ENCODE measurements around the gene PAK1.

Gene PAK1

GRCh38 chr11:77312107-77312506, 161.8 kb downstream of the PAK1 start:
- Histone ChIP-seq H3K9ac (no peak overlapping the region), H3K27ac (no peak overlapping the region)

GRCh38 chr11:77311701-77312100, 162.2 kb downstream of the PAK1 start:
- Histone ChIP-seq H3K36me3 (ENCODE audit: control insufficient read depth, insufficient read depth, low read length) (no peaks in the 10 kb centered on the region), H3K4me3 (ENCODE audit: low read depth, low read length) (no peak overlapping the region), H3K27me3 (ENCODE audit: control insufficient read depth, insufficient read depth, low read length) (no peaks in the 10 kb centered on the region), H3K9me3 (ENCODE audit: control insufficient read depth, low read length) (no peaks in the 10 kb centered on the region), H3K79me2 (no peaks in the 10 kb centered on the region), H3K4me1 (no peaks in the 10 kb centered on the region), H3K9ac (no peak overlapping the region), H3K27ac (no peak overlapping the region), H3K4me2 (ENCODE audit: low read length) (no peak overlapping the region), H2AFZ (no peak overlapping the region)
- no peak for TF ChIP-seq CTCF (IDR thresholded peaks at IDR 0.05)

More at GRCh38 chr11:77312107-77312506, 161.8 kb downstream of the PAK1 start:
- Histone ChIP-seq H3K4me3 (ENCODE audit: low read depth, low read length) (no peak overlapping the region), H3K27me3 (ENCODE audit: control insufficient read depth, insufficient read depth, low read length) (no peaks in the 10 kb centered on the region), H3K4me1 (no peaks in the 10 kb centered on the region), H2AFZ (no peak overlapping the region), H3K9me3 (ENCODE audit: control insufficient read depth, low read length) (no peaks in the 10 kb centered on the region), H3K4me2 (ENCODE audit: low read length) (no peak overlapping the region), H3K79me2 (no peaks in the 10 kb centered on the region), H3K36me3 (ENCODE audit: control insufficient read depth, insufficient read depth, low read length) (no peaks in the 10 kb centered on the region)
- TF ChIP-seq CTCF (IDR thresholded peaks at IDR 0.05) = no peak

GRCh38 chr11:77310721-77311120, 163.2 kb downstream of the PAK1 start:
- Histone ChIP-seq H3K79me2 (no peaks in the 10 kb centered on the region), H3K9ac (no peak overlapping the region), H3K27ac (no peak overlapping the region), H3K4me3 (ENCODE audit: low read depth, low read length) (no peak overlapping the region), H3K4me1 (no peaks in the 10 kb centered on the region), H3K4me2 (ENCODE audit: low read length) (no peak overlapping the region), H2AFZ (no peak overlapping the region), H3K9me3 (ENCODE audit: control insufficient read depth, low read length) (no peaks in the 10 kb centered on the region), H3K27me3 (ENCODE audit: control insufficient read depth, insufficient read depth, low read length) (no peaks in the 10 kb centered on the region), H3K36me3 (ENCODE audit: control insufficient read depth, insufficient read depth, low read length) (no peaks in the 10 kb centered on the region)
- TF ChIP-seq CTCF (IDR thresholded peaks at IDR 0.05) = no peak

- H3K27ac ChIP-seq = no peak overlapping the region
- TF ChIP-seq CTCF (IDR thresholded peaks at IDR 0.05) = no peak
- no peaks in the 10 kb centered on the region for H3K36me3 ChIP-seq (ENCODE audit: control insufficient read depth, insufficient read depth, low read length)
- H3K79me2 ChIP-seq = no peaks in the 10 kb centered on the region
- no peaks in the 10 kb centered on the region for H3K4me1 ChIP-seq
- H3K4me3 ChIP-seq (ENCODE audit: low read depth, low read length) = no peak overlapping the region
- H2AFZ ChIP-seq = no peak overlapping the region
- no peak overlapping the region for H3K4me2 ChIP-seq (ENCODE audit: low read length)
- H3K9ac ChIP-seq = no peak overlapping the region
- no peaks in the 10 kb centered on the region for H3K27me3 ChIP-seq (ENCODE audit: control insufficient read depth, insufficient read depth, low read length)
- H3K9me3 ChIP-seq (ENCODE audit: control insufficient read depth, low read length) = no peaks in the 10 kb centered on the region
These were observed 164.4 kb downstream of the PAK1 start for GRCh38 chr11:77309401-77310085.

DNA sequence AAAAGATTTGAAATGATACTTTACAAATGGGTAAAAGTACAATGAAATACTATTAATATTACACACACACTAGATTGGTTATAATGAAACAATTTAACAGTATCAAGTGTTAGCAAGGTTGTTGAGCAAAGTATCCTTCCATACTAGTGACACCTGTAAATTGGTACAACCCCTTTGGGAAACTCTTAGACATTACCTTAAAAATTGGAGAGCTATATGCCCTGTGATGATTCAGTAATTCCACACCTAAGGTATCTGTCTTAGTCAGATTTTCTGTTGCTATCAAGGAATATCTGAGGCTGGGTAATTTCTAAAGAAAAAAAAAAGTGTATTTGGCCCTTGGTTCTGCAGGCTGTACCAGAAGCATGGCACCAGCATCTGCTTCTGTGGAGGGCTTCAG, 165.1 kb downstream of the PAK1 start:
- Histone ChIP-seq H3K9me3 (ENCODE audit: control insufficient read depth, low read length) (no peaks in the 10 kb centered on the region), H3K4me2 (ENCODE audit: low read length) (no peak overlapping the region), H3K9ac (no peak overlapping the region), H3K36me3 (ENCODE audit: control insufficient read depth, insufficient read depth, low read length) (no peaks in the 10 kb centered on the region), H2AFZ (no peak overlapping the region), H3K27ac (no peak overlapping the region), H3K4me1 (no peaks in the 10 kb centered on the region), H3K4me3 (ENCODE audit: low read depth, low read length) (no peak overlapping the region), H3K27me3 (ENCODE audit: control insufficient read depth, insufficient read depth, low read length) (no peaks in the 10 kb centered on the region), H3K79me2 (no peaks in the 10 kb centered on the region)
- TF ChIP-seq CTCF (IDR thresholded peaks at IDR 0.05) = no peak
